GM19043 (cell line): ENCODE results near the gene MAP7D1.

Experiments
- ATAC-seq: cut with Tn5 transposase; IDR thresholded peaks from one replicate; pipeline ENCODE4 v1.9.1; 2021; ENCODE audit warnings: low read depth; ENCODE audit not compliant: unreplicated experiment

MAP7D1 gene

DNA sequence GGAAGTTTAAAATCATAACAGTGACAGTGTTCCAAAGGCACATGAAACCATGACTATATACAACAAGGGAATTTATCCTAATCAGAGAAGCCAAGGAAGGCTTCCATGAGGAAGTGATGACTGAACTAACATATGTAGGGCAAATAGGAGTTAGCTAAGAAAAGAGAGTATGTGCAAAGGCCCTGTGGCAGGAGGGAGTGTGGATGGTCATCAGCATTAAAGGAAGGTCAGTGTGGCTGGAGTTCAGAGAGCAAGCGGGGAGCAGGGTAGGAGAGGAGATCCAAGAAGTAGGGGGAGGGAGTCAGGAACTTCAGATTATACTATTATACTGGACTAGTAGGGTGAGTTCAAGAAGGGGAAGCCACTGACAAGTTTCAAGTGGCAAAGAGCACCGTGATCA is 8.4 kb downstream of the MAP7D1 start:
- no peak for ATAC-seq

DNA sequence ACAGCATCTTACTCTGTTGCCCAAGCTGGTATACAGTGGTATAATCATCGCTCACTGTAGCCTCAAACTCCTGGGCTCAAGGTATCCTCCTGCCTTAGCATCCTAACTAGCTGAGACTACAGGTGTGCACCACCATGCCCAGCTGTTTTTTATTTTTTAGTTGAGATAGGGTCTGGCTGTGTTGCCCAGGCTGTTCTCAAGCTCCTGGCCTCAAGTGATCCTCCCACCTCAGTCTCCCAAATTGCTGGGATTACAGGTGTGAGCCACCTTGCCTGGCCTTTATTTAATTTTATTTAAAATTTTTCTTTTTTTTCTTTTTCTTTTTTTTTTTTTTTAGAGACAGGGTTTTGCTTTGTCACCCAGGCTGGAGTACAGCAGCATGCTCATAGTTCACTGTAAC is 9.2 kb downstream of the MAP7D1 start:
- ATAC-seq: no peak

DNA sequence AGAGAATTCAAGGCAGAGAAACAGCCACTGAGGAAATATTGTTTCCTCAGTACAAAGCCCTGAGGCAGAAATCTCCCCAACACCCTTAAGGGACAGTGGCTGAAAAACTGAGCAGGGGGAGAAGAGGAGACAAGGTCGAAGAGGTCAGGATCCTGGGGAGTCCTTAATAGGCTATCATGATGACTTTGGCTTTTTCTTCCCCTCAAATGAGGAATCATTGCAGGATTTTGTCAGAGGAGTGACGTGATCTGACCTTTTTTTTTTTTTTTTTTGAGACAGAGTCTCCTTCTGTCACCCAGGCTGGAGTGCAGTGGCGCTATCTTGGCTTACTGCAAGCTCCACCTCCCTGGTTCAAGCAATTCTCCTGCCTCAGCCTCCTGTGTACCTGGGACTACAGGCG is 10.2 kb downstream of the MAP7D1 start:
- ATAC-seq: no peak

DNA sequence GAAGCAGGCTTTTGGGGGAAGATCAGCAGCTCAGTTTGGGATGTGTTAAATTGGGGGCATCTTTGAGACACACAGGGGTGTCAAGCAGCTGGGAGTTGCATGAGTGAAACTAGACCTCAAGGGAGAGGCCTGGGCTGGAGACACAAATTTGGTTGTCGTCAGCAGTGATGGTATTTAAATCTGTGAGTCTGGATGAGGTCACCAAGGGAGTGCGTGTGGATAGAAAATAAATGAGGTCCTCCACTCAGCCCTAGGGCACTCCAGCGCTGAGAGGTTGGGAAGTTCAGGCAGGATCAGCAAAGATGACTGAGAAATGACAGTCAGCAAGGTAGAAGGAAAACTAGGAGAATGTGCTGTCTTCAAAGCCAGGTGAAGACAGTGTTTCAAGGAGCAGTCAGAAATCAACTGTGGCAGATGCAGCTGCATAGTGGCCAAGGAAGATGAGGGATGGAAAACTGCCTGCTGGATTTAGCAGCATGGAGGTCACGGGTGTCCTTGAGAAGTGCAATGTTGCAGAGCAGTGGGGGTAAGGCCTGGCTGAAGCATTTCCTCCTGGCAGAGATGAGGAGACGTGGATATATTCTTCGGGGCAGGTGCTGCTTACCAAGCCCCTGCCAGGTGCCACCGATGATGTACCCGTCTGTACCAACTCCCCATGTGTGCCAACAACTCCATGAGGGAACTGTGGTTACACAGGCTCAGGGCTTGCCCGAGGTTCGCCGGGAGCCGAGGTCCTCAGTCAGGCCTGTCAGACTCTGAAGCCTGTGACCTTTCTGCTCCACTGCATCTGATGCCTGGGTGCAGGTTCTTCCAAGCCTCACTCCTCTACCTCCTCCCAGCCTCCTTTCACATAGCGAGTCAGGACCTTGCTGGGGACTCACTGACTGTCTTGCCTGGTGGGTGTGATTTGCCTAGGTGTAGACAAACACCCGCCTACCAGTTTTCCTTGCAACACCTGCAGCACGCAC is 11.3 kb downstream of the MAP7D1 start:
- no peak for ATAC-seq

DNA sequence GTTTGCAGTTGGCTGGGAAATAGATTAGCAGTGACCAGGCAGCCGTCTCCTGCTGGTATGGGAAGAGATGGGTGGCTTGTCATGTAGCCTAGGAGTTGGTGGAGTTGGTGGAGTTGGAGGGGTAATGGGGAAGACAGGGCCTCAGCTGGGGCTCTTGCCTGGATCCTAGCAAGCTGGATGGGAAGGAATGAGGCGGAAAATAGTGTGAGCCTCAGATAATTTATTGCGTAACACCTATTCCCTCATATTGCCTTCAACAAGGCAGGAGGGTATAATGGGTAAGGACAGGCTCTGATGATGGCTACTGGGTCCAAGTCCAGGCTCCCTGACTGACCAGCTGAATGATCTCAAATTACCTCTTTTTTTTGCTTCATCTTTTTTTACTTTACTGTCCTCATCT is 12.6 kb downstream of the MAP7D1 start:
- ATAC-seq: no peak

DNA sequence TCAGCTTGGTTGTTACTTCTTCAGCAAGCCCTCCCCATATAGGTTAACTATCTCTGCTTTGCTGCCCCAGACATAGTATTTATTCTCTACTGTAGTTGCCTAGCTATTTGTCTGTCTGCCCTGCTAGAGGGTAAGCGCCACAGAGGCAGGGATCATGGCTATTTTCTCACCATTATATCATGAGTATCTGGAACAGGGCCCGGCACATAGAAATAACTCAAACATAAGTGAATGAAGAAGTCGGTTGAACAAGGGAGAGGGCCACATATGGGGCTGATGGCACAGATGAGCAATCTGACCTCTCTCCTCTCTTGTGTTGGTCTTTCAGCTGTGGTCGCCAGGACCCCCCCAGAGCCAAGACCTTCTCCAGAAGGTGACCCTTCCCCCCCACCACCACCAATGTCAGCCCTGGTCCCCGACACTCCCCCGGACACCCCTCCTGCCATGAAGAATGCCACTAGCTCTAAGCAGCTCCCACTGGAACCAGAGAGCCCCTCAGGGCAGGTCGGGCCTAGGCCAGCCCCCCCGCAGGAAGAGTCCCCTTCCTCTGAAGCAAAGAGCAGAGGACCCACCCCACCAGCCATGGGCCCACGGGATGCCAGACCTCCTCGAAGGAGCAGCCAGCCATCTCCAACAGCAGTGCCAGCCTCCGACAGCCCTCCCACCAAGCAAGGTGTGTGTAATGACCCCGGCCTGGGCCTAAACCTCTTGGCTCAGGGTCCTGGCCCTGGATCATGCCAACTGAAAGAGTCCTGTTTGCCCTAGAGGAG is 14.9 kb downstream of the MAP7D1 start:
- no peak for ATAC-seq

DNA sequence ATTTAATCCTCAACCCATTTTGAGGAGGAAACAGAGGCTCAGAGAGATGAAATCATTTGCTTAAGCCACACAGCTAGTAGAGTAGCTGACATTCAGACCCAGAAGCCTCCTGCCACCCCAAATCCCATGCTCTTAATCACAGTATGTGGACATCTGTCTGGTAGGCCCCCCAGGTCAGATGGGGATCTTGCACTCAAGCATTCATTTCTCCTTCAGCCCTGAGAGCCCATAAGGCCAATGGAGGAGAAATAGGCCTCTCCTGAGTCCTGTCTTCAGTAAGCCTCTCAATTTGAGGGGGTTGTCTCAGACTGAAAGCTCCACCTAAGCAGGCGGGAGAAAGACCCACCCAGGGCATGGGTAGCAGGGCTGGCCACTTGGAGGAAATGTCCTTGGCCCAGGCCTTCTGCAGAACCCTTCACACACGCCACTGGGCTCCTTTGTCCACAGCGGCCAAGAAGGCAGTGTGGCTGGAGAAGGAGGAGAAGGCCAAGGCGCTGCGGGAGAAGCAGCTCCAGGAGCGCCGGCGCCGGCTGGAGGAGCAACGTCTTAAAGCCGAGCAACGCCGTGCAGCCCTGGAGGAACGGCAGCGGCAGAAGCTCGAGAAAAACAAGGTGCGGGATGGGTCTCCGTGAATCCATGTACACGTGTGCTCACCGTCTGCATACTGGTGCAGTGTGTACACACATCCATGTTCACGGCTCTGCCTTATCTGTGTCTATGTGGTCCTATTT is 16.2 kb downstream of the MAP7D1 start:
- ATAC-seq: no peak

DNA sequence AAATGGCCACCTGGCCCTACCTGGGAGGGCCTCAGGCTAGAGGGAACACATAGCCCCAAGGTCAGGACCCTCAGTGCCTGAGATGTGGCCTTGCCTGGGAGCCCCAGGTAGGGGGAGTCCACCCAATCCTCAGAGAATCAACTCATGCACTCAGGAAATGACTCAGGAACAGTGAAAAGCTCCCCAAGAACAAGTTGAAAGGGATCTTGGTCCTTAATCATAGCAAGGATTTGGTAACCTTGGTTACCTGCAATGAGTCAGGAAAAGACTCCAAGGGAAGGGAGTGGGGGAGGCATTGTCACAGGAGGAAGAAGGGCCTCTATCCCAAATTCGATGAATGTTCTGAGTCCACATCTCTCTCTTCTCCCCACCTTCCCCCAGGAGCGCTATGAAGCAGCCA is 17.0 kb downstream of the MAP7D1 start:
- ATAC-seq: no peak

DNA sequence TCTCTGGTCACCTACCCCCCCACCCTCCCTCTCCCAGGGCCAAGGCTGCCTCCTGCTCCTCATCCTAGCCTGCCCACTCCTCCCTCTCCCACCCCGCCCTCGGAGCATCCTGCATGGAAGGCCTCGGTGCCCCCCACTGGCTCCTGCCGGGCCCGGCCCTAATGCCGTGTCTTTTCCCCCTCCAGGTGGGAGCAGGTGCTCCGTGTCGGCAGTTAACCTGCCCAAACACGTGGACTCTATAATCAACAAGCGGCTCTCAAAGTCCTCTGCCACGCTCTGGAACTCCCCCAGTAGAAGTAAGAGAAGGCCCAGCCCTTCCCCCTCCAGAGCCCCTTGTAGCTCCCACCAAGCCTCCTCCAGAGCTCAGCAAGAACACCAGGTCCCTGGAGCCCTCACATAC is 18.8 kb downstream of the MAP7D1 start:
- ATAC-seq: no peak

DNA sequence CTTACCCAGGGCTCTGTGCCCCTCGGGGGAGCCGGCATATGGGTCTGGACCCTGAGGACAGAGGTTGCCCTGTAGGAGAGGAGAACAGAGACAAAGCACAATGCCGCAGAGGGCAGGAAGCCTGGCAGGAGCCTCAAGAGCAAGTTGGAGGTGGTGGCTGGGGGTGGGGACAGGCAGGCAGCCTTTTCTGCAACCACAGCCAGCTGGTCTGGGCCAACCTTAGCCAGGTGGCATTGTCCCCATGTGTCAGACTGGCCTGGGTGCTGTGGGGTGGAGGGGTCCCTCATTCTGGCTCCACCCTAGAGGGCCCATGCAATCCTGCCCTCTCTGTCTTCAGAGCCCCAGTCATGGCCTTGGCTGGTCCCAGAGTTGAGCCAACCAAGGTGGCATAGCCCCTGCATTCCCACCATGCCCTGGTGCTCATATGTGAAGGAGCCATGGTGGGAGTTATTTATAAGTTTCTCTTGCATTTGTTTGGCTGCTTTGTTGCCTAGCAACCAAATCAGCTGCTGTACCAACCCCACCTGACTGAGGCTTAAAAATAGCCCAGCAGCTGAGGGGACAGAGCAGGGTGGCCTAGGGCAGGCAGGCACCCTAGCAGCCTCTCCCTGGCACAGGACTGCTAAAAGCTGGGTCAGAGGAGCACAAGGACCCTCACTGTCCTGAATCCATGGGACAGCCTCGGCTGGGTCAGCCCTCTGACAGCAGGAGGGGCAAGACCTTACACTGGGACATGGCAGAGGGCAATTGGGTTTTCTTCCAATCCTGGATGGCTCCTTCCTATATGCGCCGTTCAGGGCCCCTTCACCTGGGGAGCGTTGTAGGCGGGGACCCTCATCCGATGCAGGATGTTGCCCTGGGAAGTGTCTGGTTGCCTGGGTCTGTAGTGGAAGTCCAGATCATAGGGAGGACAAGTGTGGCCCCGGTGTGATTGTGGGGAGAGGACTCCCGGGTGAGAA is 19.5 kb downstream of the MAP7D1 start:
- ATAC-seq: no peak

DNA sequence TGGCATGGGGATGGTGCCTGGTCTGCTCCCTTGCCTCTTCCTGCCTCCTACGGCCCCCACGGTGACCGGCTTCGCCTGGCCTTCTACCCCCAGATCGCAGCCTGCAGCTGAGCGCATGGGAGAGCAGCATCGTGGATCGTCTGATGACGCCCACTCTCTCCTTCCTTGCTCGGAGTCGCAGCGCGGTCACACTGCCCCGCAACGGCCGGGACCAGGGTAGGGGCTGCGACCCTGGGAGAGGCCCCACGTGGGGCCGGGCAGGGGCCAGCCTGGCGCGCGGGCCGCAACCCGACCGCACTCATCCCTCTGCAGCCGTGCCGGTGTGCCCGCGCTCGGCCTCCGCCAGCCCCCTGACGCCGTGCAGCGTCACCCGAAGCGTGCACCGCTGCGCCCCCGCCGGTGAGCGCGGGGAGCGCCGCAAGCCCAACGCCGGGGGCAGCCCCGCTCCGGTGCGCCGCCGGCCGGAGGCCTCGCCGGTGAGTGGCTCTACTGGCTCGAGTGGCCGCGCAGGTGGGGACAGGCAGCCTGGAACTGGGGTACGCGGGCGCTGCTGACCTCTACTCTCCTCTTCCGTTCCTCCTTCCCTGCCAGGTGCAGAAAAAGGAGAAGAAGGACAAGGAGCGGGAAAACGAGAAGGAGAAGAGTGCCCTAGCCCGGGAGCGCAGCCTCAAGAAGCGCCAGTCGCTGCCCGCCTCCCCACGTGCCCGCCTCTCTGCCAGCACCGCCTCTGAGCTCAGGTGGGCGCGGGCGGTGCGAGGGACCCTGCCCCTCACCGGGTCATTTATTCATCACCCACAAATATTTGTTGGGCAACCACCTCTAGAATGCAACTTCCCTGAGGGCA is 20.4 kb downstream of the MAP7D1 start:
- ATAC-seq: no peak

DNA sequence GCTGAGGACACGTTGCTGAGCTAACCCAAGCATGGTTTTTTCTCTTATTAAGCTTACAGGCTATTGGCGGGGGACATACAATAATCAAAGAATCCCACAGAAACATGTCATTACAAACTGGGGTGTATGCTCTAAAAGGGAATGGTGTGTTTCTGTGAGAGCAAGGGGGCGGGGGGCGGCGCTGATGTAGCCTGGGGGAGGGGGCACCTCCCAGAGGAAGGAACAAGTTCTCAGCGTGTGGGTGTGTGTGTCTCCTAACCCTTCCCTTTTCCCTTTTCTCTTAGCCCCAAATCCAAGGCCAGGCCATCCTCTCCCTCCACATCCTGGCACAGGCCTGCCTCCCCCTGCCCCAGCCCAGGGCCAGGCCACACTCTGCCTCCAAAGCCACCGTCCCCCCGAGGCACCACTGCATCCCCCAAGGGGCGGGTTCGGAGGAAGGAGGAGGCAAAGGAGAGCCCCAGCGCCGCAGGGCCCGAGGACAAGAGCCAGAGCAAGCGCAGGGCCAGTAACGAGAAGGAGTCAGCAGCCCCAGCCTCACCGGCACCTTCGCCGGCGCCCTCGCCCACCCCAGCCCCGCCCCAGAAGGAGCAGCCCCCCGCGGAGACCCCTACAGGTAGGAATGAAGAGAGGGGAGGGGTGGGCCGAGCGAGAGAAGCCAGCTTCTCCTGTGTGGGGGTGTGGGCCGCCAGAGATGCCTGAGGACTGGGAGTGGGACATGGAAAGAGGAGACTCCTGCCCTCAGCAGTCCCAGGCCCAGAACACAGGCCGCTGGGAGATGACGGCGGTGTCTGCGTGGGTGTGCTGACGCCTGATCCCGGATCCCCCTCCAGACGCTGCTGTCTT is 21.9 kb downstream of the MAP7D1 start:
- no peak for ATAC-seq

DNA sequence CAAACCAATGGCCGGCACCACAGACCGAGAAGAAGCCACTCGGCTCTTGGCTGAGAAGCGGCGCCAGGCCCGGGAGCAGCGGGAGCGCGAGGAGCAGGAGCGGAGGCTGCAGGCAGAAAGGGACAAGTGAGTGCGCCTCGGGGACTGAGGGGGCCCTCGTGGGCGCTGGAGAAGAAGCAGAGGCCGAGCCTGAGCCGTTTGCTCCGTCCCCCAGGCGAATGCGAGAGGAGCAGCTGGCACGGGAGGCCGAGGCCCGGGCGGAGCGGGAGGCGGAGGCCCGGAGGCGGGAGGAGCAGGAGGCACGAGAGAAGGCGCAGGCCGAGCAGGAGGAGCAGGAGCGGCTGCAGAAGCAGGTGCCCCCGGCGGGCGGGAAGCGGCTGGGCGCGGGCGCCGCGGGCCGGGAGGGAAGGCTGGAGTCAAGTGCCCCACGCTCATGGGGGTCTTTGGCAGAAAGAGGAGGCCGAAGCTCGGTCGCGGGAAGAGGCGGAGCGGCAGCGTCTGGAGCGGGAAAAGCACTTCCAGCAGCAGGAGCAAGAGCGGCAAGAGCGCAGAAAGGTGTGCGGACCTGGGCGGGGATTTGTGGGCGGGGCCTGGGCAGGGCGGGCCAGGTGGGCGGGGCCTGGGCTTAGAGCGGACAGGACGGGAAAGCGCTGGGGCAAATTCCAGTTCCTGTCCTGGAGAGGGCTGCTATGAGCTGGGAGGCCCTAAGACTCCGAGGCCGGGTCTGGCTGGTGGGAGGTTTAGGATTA is 22.7 kb downstream of the MAP7D1 start:
- no peak for ATAC-seq

DNA sequence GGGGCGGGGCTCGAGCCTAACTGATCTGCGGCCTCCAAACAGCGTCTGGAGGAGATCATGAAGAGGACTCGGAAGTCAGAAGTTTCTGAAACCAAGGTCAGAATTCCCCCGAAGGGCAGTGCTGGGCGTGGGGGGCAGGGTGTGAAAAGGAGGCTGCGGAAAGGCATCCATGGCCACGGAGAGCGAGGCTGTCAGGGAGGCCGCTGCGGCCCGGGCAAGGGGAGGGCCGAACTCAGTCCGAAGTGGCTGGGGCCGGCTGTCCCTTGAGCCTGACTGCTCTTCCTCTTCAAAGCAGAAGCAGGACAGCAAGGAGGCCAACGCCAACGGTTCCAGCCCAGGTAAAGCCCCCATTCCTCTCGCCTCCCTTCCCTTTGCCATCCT is 23.2 kb downstream of the MAP7D1 start:
- no peak for ATAC-seq

DNA sequence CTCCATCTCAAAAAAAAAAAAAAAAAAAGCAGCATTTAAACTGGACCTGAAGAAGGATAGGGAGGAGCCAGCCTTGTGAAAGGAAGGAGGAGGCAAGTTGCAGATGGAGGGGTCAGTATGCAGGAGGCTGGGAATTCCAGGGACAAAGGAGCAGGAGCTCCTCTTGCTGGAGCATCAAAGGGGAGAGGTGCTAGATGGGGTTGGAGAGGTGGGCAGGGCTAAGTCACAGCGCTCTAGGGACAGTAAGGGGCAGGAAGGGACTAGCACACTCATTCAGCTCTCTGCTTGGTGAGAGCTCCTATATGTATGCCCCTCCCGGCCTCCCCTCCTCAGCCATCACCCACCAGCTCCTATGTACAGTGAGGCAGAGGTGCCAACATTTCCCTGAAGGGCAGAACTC is 26.8 kb downstream of the MAP7D1 start:
- no peak for ATAC-seq

DNA sequence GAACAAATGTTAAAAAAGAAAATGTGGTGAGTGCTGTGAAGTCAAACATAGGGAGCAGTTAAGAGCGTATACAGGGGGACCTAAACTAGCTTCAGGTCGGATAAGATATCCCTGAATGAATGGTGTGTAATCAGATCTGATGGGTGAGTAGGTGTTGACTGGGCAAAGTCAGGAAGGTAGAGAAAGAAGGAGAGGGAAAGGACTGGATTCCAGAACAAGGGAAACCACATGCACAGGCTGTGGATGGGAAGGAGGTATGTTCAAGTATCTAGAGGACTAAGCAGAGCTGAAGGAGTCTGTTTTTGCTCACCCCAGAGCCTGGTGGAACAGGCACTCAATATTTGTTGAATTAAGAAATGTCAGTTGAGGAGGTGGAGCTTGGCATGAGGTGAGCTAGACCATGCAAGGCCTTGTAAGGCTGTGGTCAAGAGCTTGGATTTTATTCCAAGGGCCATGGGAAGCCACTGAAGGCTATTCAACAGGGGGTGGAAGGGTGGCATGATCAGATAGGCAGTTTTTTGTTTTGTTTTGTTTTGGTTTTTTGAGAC is 27.4 kb downstream of the MAP7D1 start:
- no peak for ATAC-seq
